Endodermal cell (in vitro differentiated cells): Measurements from ENCODE around the gene EVI2B. TPM values are rescaled to one million over a fixed set of nuclear protein-coding genes. Genes with fewer than 3 reads are reported as not detected.

Source experiments
- DNase-seq: peaks from one replicate; pipeline ENCODE4 v3.0.0-alpha.2; 2017
- H3K27ac ChIP-seq: 2 replicates; pipeline ENCODE4 v1.5.1; 2013; ENCODE audit warnings: mild to moderate bottlenecking, low read depth, low read length, moderate library complexity
- H3K27me3 ChIP-seq: 2 replicates; pipeline ENCODE4 v1.6.1; 2013; ENCODE audit warnings: mild to moderate bottlenecking, low read length, moderate library complexity; ENCODE audit not compliant: insufficient read depth, control insufficient read depth, poor library complexity, severe bottlenecking
- H3K36me3 ChIP-seq: 2 replicates; pipeline ENCODE4 v1.7.0; 2013; ENCODE audit warnings: mild to moderate bottlenecking, low read length, moderate library complexity; ENCODE audit not compliant: control insufficient read depth, insufficient read depth
- H3K4me1 ChIP-seq: one replicate; pipeline ENCODE4 v1.7.0; 2013; ENCODE audit warnings: low read length; ENCODE audit not compliant: control insufficient read depth, insufficient read depth
- H3K4me3 ChIP-seq: 2 replicates; pipeline ENCODE4 v1.5.1; 2013; ENCODE audit warnings: mild to moderate bottlenecking, low read length, moderate library complexity
- H3K9ac ChIP-seq: 2 replicates; pipeline ENCODE4 v1.6.1; 2013; ENCODE audit warnings: mild to moderate bottlenecking, low read length, moderate library complexity; ENCODE audit not compliant: poor library complexity, severe bottlenecking; ENCODE audit errors: extremely low read depth
- H3K9me3 ChIP-seq: 2 replicates; pipeline ENCODE4 v1.6.1; 2013; ENCODE audit warnings: mild to moderate bottlenecking, low read length, moderate library complexity; ENCODE audit not compliant: control insufficient read depth
- H3K27ac Mint-ChIP-seq: 2 replicates; pipeline ENCODE4 v1.8.0; 2020; ENCODE audit warnings: mixed read lengths
- H3K27me3 Mint-ChIP-seq: 2 replicates; pipeline ENCODE4 v1.8.0; 2021; ENCODE audit warnings: mild to moderate bottlenecking, mixed read lengths; ENCODE audit not compliant: insufficient read depth
- H3K36me3 Mint-ChIP-seq: 2 replicates; pipeline ENCODE4 v1.8.0; 2020; ENCODE audit warnings: low read depth, mixed read lengths
- H3K4me1 Mint-ChIP-seq: 2 replicates; pipeline ENCODE4 v1.8.0; 2020; ENCODE audit warnings: mixed read lengths
- H3K4me3 Mint-ChIP-seq: 2 replicates; pipeline ENCODE4 v1.8.0; 2020; ENCODE audit warnings: mild to moderate bottlenecking, moderate library complexity, mixed read lengths
- H3K9me3 Mint-ChIP-seq: 2 replicates; pipeline ENCODE4 v1.8.0; 2020; ENCODE audit warnings: mild to moderate bottlenecking, mixed read lengths
- WGBS, 2 experiments: methylation state at CpG; one replicate each; pipeline versions ENCODE4 v1.1.5 to v1.1.7; 2013; ENCODE audit warnings: missing lambda C conversion rate in 2 of 2, mixed read lengths in 1 of 2; ENCODE audit not compliant: insufficient coverage in 1 of 2, insufficient read length in 1 of 2; 5-methylcytosine and 5-hydroxymethylcytosine counted together
- total RNA-seq, 2 donors: library from RNA; stranded (reverse); fragmentation: NEBNext Ultra II Directional in 1 of 2; extraction: Animal tissue kit (Norgen Biotek cat#: 25700) in 1 of 2; gene quantifications; 2 replicates in 1 of 2; 3 replicates in 1 of 2; pipeline ENCODE4 v1.2.1, GENCODE V29; 2021
- TF ChIP-seq, protein P1 (sequence below): fragments of 200-600 bp; sonication (generic); conservative IDR thresholded peaks from 2 replicates; pipeline ENCODE4 v1.5.0; 2021; ENCODE audit warnings: antibody characterized with exemption, mild to moderate bottlenecking

EVI2B gene
- total RNA-seq, 2 donors from 2014 or later = not detected

DNA sequence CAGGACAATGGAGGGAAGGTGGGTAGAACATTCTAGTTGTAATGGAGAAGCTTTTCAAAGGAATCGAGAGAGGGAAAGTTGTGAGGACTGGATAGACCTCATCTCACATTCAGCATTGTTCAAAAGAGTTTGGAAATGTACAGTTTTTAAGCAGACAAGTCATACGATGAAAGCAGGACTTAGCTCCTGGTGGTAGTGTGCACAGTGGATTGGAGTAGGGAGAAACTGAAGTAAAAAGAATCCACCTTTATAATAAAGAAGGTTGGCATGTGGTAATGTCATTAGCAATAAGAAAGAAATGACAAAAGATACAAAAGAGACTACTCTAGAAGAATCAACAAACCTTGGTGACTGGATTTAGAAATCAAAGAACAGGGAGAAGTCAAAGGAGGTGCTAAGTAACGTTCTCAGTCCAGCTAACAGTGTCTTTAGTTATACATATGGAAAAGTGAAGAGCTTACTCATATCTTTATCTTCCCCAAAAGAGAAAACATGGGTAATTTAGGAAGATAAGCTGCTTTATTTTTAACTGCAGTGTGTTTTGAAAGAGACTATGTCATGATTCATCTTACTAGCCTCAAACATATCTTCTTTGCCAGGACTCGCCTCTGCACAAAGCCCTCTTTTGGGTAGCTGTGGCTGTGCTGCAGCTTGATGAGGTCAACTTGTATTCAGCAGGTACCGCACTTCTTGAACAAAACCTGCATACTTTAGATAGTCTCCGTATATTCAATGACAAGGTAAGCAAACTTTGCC is 26.2 kb upstream of the EVI2B start:
- H3K4me3 Mint-ChIP-seq = no peak overlapping the region
- Histone ChIP-seq H3K27me3 (no peaks in the 10 kb centered on the region), H3K4me3 (no peak overlapping the region), H3K27ac (peak overlapping the region; percentile 13), H3K36me3 (peaks cover 64% of the 10 kb centered on the region), H3K4me1 (no peaks in the 10 kb centered on the region), H3K9ac (no peak overlapping the region), H3K9me3 (no peaks in the 10 kb centered on the region)
- DNase-seq = no peak
- H3K4me1 Mint-ChIP-seq = no peaks in the 10 kb centered on the region
- H3K27ac Mint-ChIP-seq = no peak overlapping the region
- no peaks in the 10 kb centered on the region for H3K9me3 Mint-ChIP-seq
- TF ChIP-seq, protein P1, sequence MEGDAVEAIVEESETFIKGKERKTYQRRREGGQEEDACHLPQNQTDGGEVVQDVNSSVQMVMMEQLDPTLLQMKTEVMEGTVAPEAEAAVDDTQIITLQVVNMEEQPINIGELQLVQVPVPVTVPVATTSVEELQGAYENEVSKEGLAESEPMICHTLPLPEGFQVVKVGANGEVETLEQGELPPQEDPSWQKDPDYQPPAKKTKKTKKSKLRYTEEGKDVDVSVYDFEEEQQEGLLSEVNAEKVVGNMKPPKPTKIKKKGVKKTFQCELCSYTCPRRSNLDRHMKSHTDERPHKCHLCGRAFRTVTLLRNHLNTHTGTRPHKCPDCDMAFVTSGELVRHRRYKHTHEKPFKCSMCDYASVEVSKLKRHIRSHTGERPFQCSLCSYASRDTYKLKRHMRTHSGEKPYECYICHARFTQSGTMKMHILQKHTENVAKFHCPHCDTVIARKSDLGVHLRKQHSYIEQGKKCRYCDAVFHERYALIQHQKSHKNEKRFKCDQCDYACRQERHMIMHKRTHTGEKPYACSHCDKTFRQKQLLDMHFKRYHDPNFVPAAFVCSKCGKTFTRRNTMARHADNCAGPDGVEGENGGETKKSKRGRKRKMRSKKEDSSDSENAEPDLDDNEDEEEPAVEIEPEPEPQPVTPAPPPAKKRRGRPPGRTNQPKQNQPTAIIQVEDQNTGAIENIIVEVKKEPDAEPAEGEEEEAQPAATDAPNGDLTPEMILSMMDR = no peak
- peaks cover 28% of the 10 kb centered on the region for H3K36me3 Mint-ChIP-seq
- no peaks in the 10 kb centered on the region for H3K27me3 Mint-ChIP-seq
- 93 to 94% methylated on average over 3 to 6 of the region's 6 CpGs for WGBS, 2 experiments

DNA sequence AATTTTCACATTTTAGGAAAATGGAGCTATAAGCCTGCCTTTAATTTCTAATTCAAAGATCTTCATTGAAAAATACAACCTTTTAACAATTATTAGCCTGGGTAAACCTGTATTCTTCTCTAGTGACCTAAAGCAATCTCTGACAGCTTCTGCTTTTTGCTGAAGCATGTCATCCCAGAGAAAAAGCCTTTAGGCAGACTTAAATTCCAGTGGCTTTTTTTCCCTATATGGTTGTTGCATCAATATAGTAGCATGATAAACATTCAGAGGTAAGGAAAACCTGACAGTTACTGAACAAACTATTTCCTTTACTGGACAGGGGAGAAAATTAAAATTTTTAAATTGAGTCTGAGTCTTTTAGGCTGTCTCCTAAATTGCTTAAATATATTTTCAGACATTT is 15.4 kb upstream of the EVI2B start:
- no peak overlapping the region for H3K4me3 ChIP-seq
- Mint-ChIP-seq H3K36me3 (peaks cover 28% of the 10 kb centered on the region), H3K27ac (no peak overlapping the region), H3K27me3 (no peaks in the 10 kb centered on the region), H3K9me3 (no peaks in the 10 kb centered on the region), H3K4me1 (no peaks in the 10 kb centered on the region), H3K4me3 (no peak overlapping the region)
- H3K27ac ChIP-seq = no peak overlapping the region
- H3K9me3 ChIP-seq = no peaks in the 10 kb centered on the region
- H3K36me3 ChIP-seq = peaks cover 51% of the 10 kb centered on the region
- no peak for DNase-seq
- TF ChIP-seq, protein P1 = no peak
- H3K4me1 ChIP-seq = no peaks in the 10 kb centered on the region
- H3K27me3 ChIP-seq = no peaks in the 10 kb centered on the region
- no peak overlapping the region for H3K9ac ChIP-seq

DNA sequence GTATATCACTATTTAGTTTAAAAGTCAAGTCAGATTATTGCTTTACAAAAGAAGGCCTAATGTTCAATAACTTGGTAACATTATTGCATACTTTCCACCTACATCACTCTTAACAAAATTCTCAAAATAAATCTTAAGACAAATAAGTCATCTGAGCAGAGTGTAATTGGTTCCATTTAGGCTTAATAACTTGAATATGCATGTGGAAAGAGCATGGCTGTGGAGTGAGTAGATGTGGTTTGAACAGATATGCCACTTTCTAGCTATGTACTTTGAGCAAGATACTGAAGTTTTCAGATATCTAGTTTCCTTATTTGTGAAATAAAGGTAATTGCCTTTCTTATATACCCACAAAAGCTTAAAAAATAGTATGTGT is 14.3 kb upstream of the EVI2B start:
- Mint-ChIP-seq H3K36me3 (peaks cover 26% of the 10 kb centered on the region), H3K27ac (no peak overlapping the region), H3K4me1 (no peaks in the 10 kb centered on the region), H3K4me3 (no peak overlapping the region), H3K27me3 (no peaks in the 10 kb centered on the region), H3K9me3 (no peaks in the 10 kb centered on the region)
- no peak for DNase-seq
- Histone ChIP-seq H3K27me3 (no peaks in the 10 kb centered on the region), H3K36me3 (peaks cover 48% of the 10 kb centered on the region), H3K4me3 (no peak overlapping the region), H3K27ac (no peak overlapping the region), H3K9ac (no peak overlapping the region), H3K9me3 (no peaks in the 10 kb centered on the region), H3K4me1 (no peaks in the 10 kb centered on the region)
- TF ChIP-seq, protein P1 = no peak
